ENCODE data around the gene WDR4.

The WDR4 gene

GRCh38 chr21:42863504-42863870 is 15.9 kb downstream of the WDR4 start:
- no peaks in the 10 kb centered on the region for H3K9me3 ChIP-seq (ENCODE audit: low read length)
- H3K4me3 ChIP-seq (ENCODE audit: low read depth, low read length, poor library complexity, severe bottlenecking), result no peak overlapping the region
- H3K4me2 ChIP-seq (ENCODE audit: low read length), result no peak overlapping the region
- H3K36me3 ChIP-seq (ENCODE audit: insufficient read depth, low read length), result peaks cover 93% of the 10 kb centered on the region
- peaks cover 27% of the 10 kb centered on the region for H3K79me2 ChIP-seq (ENCODE audit: insufficient read depth, low read length)
- H3K27ac ChIP-seq (ENCODE audit: low read depth, low read length, poor library complexity, severe bottlenecking), result no peak overlapping the region
- no peaks in the 10 kb centered on the region for H3K4me1 ChIP-seq (ENCODE audit: insufficient read depth, low read length, severe bottlenecking)
- no peaks in the 10 kb centered on the region for H3F3A ChIP-seq (ENCODE audit: insufficient read depth, low read length)
- no peak overlapping the region for H2AFZ ChIP-seq (ENCODE audit: low read length)
- H3K27me3 ChIP-seq (ENCODE audit: insufficient read depth, low read length), result no peaks in the 10 kb centered on the region
- H3K9ac ChIP-seq (ENCODE audit: low read length), result no peak overlapping the region
- no peaks in the 10 kb centered on the region for H4K20me1 ChIP-seq (ENCODE audit: insufficient read depth, low read length)
- H3K9me2 ChIP-seq (ENCODE audit: low read depth, low read length), result no peaks in the 10 kb centered on the region
- TF ChIP-seq CTCF (IDR thresholded peaks at IDR 0.05; ENCODE audit: low read length) (no peak), EZH2 (IDR thresholded peaks at IDR 0.05; ENCODE audit: borderline replicate concordance, low read length) (no peak)

DNA sequence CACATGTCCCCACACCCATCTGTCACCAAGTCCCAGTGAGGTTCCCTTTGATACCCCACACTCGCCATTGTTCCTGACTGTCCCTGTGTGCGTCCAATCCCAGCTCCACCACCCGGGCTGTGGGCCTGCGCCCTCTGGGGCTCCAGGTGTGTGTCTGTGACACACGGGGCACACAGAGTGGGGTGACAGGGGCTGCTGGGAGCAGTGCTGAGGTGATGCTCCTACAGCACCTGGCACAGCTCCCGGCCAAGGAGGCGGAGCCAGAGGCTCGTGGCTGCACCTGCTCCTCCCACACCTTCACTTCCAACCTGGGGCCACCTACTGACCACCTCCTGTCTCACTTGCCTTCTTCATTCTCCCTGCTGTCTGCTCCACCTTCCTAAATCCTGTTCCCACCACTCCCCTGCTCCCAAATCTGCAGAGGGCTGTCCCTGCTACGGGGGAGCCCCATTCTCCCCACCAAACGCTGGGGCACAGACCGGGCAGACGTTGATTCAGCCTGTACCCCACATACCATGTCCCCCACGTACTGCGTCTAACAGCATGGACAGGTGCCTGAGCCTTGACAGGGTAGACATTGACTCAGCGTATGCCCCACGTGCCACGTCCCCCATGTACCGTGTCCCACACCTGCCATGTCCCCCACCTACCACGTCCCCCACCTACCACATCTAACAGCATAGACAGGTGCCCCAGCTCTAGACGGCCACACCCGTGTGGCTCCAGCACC is 16.4 kb downstream of the WDR4 start:
- TF ChIP-seq EZH2 (IDR thresholded peaks at IDR 0.05; ENCODE audit: borderline replicate concordance, low read length) (no peak), CTCF (IDR thresholded peaks at IDR 0.05; ENCODE audit: low read length) (no peak; the same call in 1 of the 2 replicates)
- H3K27ac ChIP-seq (ENCODE audit: low read depth, low read length, poor library complexity, severe bottlenecking), result no peak overlapping the region
- H3F3A ChIP-seq (ENCODE audit: insufficient read depth, low read length), result no peaks in the 10 kb centered on the region
- peaks cover 23% of the 10 kb centered on the region for H3K79me2 ChIP-seq (ENCODE audit: insufficient read depth, low read length)
- H3K9ac ChIP-seq (ENCODE audit: low read length), result no peak overlapping the region
- H3K9me2 ChIP-seq (ENCODE audit: low read depth, low read length), result no peaks in the 10 kb centered on the region
- no peaks in the 10 kb centered on the region for H3K4me1 ChIP-seq (ENCODE audit: insufficient read depth, low read length, severe bottlenecking)
- no peak overlapping the region for H2AFZ ChIP-seq (ENCODE audit: low read length)
- H4K20me1 ChIP-seq (ENCODE audit: insufficient read depth, low read length), result no peaks in the 10 kb centered on the region
- no peaks in the 10 kb centered on the region for H3K9me3 ChIP-seq (ENCODE audit: low read length)
- no peak overlapping the region for H3K4me2 ChIP-seq (ENCODE audit: low read length)
- no peaks in the 10 kb centered on the region for H3K27me3 ChIP-seq (ENCODE audit: insufficient read depth, low read length)
- H3K4me3 ChIP-seq (ENCODE audit: low read depth, low read length, poor library complexity, severe bottlenecking), result no peak overlapping the region
- H3K36me3 ChIP-seq (ENCODE audit: insufficient read depth, low read length), result peaks cover 93% of the 10 kb centered on the region

- Histone ChIP-seq H3F3A (ENCODE audit: insufficient read depth, low read length) (no peaks in the 10 kb centered on the region), H3K4me1 (ENCODE audit: insufficient read depth, low read length, severe bottlenecking) (no peaks in the 10 kb centered on the region), H4K20me1 (ENCODE audit: insufficient read depth, low read length) (no peaks in the 10 kb centered on the region), H3K27me3 (ENCODE audit: insufficient read depth, low read length) (no peaks in the 10 kb centered on the region), H3K36me3 (ENCODE audit: insufficient read depth, low read length) (peaks cover 94% of the 10 kb centered on the region), H3K79me2 (ENCODE audit: insufficient read depth, low read length) (peaks cover 18% of the 10 kb centered on the region), H3K9me2 (ENCODE audit: low read depth, low read length) (no peaks in the 10 kb centered on the region), H3K4me3 (ENCODE audit: low read depth, low read length, poor library complexity, severe bottlenecking) (no peak overlapping the region), H3K9ac (ENCODE audit: low read length) (no peak overlapping the region), H3K4me2 (ENCODE audit: low read length) (no peak overlapping the region), H3K27ac (ENCODE audit: low read depth, low read length, poor library complexity, severe bottlenecking) (no peak overlapping the region), H3K9me3 (ENCODE audit: low read length) (no peaks in the 10 kb centered on the region), H2AFZ (ENCODE audit: low read length) (no peak overlapping the region)
- TF ChIP-seq EZH2 (IDR thresholded peaks at IDR 0.05; ENCODE audit: borderline replicate concordance, low read length) (no peak), CTCF (IDR thresholded peaks at IDR 0.05; ENCODE audit: low read length) (no peak)
These were observed 17.4 kb downstream of the WDR4 start for GRCh38 chr21:42861848-42862400.
